Stimulated activated CD8-positive, alpha-beta memory T cell treated with anti-CD3 and anti-CD28 coated beads, Interleukin-7, amount 100 ng/mL, for 48 hours (primary cell): ENCODE data around the gene CDH6.

Source experiments
- DNase-seq, 2 donors: peaks; one replicate each; pipeline ENCODE4 v3.0.0-alpha.2; 2020; ENCODE audit warnings: low read depth in 1 of 2; ENCODE audit errors: extremely low read depth in 1 of 2

The CDH6 gene

DNA sequence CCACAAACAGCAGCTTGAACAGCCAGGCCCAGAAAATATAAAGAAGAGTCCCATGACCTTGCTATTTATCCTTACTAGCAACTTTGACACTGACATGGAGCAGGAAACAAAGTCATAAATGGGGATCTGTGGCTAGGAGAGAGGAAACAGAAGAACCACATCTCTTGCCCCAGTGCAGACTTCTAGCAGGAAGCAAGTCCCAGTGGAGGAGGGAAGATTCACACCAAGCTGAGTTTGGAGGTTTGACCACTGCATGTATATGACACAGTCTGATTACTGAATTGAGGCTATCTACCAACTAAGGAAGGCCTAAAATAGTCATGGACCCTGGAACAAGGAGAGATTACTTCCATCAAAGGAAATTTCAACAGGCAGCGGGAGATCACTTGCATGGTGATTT, 51.4 kb downstream of the CDH6 start:
- no peak for DNase-seq

DNA sequence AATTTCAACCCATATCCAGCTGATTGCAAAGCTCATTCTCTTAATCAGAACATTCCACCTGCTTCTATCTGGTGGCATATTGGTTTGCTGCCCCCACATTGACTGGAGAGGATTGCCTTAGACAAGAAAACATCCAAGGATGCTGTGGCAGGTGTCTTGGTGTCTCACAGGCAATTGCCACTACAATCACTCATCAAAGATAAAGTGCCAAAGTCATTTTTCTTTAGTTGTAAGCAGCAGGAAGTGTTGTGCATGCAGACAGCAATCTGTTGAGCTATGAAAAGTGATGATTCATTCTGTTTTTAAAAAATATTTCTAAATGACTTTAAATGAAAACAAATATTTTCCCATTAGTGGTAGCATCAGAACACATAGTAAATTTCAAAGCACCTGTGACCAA, 53.9 kb downstream of the CDH6 start:
- no peak for DNase-seq

DNA sequence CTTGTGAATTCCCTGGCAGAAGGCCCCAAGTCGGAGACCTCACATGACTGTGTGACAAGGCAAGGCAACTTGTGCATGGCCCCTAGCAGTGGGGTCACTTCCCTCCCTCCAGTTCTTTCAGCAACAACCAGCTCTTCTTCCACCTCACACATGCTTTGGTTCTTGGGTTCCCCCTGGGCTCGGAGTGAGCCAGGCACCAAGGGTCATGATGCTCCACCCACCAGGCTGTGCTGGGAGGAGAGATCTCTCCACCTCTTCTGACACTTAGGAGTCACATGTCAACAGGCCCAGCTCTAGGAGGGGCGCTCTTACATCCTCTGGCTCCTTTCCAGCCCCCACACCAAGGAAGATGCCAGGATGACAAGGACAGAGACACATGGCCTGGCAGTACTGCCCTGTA, 56.7 kb downstream of the CDH6 start:
- no peak for DNase-seq

DNA sequence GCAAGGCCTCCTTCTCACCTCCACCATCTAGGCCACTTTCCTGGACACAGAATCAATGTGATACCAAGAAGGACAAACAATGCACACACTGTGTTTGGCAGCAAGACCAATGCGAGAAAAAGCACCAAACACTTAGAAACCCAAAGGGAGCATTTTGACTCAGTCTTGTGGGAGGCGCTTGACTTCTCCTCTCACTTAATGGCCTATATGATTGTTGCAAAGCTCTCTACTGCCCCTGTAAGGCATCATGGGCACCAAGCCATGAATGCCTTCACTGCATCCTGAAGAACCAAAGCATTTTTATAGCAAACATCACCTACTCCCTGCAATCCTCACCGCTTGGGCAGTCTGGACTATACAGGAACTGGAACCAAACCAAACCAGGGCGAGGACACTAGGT, 57.5 kb downstream of the CDH6 start:
- no peak for DNase-seq

DNA sequence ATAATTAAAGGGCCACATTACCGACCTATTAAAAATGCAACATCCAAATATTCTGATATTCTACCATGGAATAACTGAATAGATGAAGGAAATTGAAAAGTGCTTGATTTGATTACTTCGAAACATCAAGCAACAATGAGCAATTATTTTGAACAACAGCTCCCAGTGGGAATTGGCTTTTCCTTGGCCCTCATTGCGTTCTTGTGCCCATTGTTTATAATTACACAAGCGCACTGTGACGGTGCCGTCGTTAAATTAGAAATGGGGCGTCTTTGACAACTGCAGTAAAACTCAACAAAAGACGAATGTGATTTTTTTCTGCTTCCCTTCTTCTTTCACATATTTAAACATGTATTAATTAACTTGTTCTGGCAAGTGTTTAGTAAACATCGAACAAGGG, 61.6 kb downstream of the CDH6 start:
- no peak for DNase-seq

DNA sequence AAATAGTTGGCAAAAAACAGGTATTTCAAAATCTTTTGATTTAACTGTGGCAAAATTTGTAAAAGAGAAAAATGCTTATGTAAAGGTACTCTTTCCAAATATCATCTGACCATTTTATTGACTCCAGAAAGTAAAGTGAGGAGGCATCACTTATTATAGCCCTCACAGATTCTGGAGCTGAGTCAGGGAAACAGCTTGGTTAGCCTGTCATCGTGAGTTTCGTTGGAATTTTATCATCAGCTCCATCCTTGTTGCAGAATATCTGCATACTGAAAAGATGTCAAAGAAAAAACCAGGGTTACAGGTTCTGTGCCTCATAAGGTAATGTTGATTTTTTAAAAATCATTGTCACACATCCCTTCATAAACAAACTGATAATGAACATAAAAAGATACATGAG, 74.8 kb downstream of the CDH6 start:
- DNase-seq = no peak

DNA sequence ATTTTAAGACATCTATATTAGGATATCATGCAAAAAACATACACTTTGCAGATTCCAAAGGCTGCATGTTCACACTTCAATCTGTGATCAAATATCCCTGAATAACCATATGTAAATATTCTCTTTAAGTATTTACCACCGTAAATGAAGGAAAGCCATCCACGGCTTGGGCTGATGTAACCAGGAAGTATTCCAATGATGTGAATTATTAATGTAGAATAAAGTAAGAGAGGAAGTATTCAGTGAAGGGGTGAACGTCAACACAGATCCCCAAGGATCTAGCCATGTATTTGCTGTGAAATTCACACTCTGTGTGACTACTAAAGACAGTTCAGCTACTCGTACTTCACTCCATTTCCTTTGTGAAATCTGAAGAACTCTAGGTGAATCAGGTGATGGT, 75.2 kb downstream of the CDH6 start:
- no peak for DNase-seq

DNA sequence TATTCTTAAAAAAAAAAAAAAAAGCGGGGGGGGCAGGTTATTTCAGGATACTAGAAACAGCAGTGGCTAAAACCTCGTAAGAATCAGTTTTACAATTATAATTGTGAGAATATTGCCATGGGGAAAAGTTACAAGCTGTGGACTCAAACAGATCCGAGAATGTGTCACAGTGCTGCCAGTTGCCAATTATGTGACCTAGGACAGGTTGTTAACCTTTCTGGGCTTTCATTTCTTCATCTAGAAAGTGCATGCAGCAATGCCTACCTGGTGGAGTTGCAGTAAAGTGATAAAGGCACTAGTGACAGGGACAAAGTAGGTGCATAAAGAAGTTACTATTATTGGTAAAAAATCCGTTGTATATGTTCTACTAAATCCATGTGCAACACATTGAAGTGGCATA, 75.8 kb downstream of the CDH6 start:
- no peak for DNase-seq

DNA sequence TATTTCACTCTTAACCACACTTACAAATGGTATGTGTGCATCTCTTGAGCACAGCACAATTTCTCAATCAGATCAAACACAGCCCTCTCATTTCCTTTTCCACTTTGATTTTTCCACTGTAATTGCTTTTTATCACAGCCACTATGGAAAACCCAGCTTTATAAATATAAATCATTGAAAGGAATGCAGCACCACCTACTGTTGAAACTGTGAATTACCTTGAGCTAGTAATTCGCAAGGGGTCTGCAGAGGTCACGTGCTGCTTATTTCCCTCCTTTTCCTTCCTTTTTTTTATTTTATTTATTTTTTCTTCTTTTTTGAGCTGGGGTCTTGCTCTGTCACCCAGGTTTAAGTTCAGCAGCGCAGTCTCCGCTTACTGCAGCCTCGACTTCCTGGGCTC, 76.9 kb downstream of the CDH6 start:
- no peak for DNase-seq

DNA sequence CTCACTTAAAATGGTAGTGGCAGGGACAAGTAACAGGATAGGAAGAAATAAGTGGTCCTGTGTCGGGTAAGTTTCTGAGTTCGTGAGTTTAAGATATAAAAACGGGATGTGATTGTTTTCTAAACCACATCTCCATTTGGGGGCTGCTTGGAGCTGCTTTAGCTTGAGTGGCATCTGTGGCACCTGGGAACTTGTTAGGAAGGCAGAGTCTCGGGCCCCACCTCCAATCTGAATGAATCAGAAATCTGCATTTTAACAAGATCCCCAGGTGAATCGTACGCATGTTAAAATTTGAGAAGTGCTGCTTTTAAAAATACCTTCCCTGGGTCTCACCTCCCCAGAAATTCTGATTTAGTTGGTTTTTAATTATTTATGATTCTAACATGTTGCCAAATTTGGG, 78.1 kb downstream of the CDH6 start:
- no peak for DNase-seq

DNA sequence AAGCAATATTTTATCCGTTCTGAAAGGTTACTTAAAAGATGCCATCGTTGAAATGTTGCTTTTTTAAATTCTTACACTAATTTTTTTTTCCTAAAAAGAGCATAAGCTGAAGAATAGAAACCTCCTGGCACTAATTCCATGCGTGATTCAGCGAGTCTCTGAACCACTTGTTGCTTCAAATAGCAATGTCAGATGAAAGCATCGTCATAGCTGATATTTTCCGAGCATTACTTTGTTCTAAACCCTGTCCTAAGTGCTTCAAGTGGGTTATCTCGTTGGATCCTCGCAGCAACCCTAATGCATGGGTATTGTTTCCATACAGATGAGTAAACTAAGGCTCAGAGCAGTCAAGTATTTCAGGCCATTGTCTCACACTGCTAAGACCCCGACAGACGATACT, 79.7 kb downstream of the CDH6 start:
- DNase-seq = no peak

DNA sequence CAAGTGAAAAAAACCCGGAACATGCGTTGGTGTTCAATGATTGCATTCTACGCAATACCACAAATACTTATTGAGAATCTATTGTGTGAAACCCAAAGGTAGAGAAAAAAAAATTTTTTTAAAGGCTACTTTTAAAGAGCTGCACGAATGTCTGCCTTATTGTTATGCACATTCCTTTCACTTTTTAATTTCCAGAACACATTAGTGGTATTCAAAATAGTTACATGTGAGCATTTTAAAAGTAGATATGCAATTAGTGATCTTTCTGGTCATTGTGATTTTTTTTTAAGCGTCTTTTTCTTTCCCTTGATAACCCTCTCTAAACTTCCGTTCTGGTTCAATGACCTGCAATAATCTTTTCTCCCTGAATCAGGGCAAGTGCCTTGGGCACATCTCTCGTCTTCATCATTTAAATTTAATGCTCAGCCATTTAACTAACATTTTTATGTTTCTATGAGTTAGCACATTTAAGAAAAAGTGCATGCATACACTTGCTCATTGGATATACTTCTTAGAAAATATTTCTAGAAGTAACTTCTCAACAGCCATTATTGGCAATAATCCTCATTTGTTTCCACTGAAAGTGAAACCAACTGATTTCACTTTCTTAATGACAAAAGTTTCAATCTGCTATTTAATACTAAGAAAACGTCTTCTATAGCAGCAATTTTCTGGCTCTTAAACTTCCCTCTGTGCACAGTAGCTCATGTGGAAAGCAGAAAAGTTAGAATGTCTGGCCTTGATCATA, 80.3 kb downstream of the CDH6 start:
- DNase-seq = no peak

DNA sequence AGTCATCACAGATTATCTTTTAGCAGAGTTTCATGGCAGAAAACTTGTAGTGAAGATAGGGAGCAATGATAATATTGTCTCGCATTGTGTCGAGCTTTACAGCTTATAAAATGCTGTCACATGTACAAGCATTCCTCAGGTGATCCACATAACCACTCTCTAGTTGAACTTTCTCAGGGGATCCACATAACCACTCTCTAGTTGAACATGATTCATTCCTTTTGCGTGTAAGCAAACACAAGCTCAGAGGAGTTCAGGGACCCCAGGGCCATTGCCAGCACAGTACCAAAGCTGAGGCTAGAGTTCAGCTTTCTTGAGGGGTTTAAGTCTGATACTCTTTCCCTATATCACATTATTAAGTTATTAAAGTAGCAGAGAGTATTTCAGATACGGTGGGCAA, 86.7 kb downstream of the CDH6 start:
- DNase-seq = no peak

DNA sequence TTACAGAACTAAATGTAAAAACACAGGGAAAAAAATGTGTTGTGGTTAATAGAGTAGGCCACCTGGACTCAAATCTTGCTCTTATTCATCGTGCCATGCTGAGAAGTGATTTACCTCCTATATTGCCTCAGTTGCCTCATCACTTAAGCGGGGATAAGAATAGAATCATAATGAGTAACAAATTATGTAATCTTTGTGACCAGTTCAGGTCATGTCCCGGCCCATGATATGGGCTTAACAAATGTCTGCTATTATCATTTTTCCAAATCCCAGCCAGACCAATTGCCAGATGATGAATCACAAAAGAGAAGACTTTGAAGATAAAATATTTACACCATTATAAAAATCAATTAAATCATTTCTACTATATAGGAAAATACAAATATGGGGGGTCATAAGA, 89.8 kb downstream of the CDH6 start:
- no peak for DNase-seq

DNA sequence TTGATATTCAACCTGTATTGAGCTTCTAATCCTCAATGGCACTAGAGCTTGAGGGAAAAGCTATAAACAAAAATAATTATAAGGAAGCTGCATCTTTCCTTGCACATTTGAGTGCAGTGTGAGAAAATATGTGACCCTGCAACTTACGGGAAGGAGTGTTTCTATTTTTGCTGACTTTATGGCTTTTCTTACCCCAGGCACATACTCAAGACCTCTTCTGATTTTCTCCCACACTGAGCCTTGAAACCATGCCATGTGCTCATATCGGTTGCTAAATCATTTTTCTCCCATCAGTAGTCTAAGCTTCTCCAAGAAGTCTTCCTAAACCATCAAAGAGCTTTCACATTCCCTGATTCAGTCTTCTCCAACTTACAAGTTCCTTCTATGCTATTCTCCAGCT, 91.5 kb downstream of the CDH6 start:
- DNase-seq = no peak

DNA sequence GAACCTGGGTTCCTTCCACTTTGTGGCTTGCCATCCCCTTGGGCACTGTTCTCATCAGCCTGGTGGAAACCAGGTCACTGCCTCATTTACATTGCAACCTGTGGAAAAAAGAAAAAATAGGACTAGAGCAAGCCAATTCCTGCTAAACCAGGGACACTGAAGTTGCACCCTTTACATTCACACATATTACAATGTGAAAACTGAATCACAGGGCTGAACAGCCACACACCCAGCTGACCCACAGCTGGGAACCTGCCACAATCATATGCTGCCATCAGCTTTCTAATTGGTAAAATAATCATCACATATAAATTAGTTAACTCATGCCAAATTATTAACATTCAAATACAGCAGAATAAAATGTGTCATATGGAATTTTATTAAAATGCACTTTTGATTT, 94.5 kb downstream of the CDH6 start:
- no peak for DNase-seq

DNA sequence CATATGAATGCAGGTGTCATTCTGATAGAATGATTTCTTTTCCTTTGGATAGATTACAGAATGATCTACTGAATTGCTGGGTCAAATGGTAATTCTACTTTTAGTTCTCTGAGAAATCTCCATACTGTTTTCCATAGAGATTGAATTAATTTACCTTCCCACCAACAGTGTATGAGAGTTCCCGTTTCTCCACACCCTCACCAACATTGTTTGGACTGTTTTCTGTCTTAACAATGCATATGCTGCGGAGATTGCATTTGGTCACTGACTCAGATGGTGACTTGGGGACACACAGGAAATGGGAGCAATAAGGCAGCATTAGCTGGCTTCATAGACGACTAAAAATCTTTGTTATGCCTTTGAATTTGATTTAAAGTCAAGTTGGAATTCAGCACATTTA, 95.9 kb downstream of the CDH6 start:
- DNase-seq = no peak

DNA sequence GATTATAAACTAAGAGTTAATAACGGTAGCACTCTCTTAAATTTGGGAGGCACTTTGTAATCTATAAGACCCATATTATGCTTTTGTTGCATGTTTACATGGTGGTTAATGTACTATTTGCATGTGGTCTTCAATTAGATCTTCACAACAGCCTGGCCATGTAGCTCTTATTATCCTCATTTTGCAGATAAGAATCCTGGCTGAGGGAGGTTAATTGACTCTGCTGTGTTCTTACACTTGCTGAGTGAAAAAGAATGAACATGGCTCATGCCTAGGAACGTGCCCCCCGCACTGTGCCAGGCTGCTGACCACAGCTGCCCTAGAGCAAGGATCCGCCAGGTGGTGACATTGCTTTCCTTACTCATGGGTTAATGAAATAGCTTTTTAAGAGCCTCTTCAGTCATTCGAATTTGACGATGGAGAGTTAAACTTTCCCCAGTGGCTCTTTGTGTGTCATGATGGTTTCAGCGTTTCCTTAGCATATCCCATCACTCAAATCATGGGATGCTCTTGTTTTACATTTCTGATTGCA, 97.9 kb downstream of the CDH6 start:
- no peak for DNase-seq

DNA sequence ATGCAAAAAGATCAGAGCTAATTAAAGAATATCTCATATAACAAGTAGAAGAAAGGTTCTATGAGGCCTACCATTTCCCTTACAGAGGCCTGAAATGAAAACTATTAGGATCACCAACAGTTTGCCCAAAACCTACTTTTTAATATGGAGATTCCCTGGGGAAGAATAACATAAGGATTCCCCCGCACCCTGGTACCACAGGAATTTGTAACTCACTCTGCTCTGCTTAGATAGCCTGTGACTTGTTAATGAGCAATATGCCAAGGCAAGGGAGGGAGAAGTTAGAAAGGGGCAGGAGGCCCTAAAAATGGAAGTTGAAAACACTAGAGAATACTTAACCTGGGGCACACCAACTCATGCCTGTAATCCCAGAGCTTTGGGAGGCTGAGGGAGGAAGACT, 107.0 kb downstream of the CDH6 start:
- DNase-seq = no peak

DNA sequence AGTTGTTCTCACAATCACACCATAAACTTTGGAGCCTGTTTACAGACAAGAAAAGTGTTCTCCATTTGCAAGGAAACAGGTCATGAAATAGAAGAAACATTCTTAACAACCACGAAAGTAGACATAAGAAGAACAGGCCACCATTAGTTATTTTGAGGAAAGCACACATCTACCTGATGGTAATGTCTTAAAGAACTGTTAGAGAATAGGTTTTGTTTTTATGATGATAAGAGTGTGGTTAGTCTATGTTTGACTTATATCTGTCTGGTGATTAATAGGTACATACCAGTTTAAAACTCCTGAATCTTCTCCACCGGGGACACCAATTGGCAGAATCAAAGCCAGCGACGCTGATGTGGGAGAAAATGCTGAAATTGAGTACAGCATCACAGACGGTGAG, 108.3 kb downstream of the CDH6 start:
- no peak for DNase-seq

DNA sequence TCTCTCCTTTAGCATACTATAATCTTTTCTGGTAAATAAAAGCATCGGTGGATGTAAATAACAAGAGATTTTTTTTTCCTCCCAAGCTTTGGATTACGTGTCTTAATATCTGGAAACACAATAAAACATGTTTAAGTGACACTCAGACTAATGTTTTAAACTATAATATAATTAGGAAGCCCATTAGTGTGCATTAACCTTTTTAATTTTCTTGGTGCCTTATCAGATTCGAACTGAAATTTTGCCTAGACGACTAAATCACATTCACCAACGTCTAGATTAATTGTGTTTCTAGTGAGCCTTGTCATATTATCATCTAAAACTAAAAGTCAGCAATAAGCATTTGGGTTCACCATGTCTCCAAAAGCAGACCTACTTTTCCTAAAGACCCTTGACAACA, 110.2 kb downstream of the CDH6 start:
- no peak for DNase-seq

DNA sequence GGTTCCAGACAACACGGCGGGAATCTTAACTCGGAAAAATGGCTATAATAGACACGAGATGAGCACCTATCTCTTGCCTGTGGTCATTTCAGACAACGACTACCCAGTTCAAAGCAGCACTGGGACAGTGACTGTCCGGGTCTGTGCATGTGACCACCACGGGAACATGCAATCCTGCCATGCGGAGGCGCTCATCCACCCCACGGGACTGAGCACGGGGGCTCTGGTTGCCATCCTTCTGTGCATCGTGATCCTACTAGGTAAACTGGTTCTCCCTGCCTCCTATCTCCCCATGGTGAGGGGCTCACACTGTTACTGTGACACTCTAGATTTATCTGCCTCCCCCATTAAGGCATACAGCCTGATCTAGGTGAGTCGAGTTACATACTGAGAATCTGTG, 124.2 kb downstream of the CDH6 start:
- no peak for DNase-seq

DNA sequence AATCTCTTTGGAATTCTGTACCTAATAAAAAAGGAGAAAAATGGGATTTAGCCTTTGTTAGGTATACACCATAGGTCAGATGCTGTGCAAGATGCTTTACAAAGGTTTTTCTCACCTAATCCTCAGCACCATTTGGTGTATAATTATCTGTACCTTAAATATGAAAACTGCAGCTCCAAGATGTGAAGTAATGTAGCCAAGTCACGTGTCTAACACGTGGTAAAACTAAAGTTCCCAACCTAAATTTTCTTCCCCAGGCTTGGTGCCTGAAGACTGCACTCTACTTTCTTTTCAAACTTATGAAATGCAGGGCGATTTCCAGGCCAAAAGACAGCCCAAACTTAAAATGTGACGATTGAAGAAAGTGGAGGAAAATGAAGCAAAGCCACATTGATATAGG, 125.8 kb downstream of the CDH6 start:
- no peak for DNase-seq
